ENCODE data around the gene CNNM1.

Gene CNNM1

GRCh38 chr10:99366666-99367065, 37.5 kb downstream of the CNNM1 start:
- H3K18ac ChIP-seq (ENCODE audit: low read depth in 1 of 2, low read length in 2 of 2), result no peak overlapping the region
- H3K9ac ChIP-seq (ENCODE audit: low read length), result no peak overlapping the region
- no peak overlapping the region for H2BK120ac ChIP-seq (ENCODE audit: low read depth, low read length)
- H3K27me3 ChIP-seq (ENCODE audit: control insufficient read depth in 1 of 2, insufficient read depth in 1 of 2, low read length in 2 of 2), result peaks cover 13 to 39% of the 10 kb centered on the region in 2 experiments
- no peak overlapping the region for H2AK5ac ChIP-seq (ENCODE audit: low read length, severe bottlenecking)
- no peaks in the 10 kb centered on the region for H3K4me1 ChIP-seq (ENCODE audit: control insufficient read depth, insufficient read depth, low read depth, low read length)
- H2BK5ac ChIP-seq (ENCODE audit: low read depth, low read length, poor library complexity, severe bottlenecking), result no peak overlapping the region
- H3K4me3 ChIP-seq (ENCODE audit: insufficient read depth in 1 of 2, low read depth in 1 of 2, low read length in 2 of 2), result no peak overlapping the region
- H2BK12ac ChIP-seq (ENCODE audit: low read length in 2 of 2), result no peak overlapping the region
- no peak overlapping the region for H2AFZ ChIP-seq (ENCODE audit: low read depth, low read length)
- H3K23ac ChIP-seq (ENCODE audit: low read length in 2 of 2), result no peak overlapping the region
- no peak overlapping the region for H3K27ac ChIP-seq (ENCODE audit: low read length, poor library complexity, severe bottlenecking)
- no peaks in the 10 kb centered on the region for H3K9me3 ChIP-seq (ENCODE audit: control insufficient read depth, low read length)
- no peak for DNase-seq
- H4K91ac ChIP-seq (ENCODE audit: low read length), result no peak overlapping the region
- no peak overlapping the region for H3K4me2 ChIP-seq (ENCODE audit: low read length, poor library complexity, severe bottlenecking)
- H4K8ac ChIP-seq (ENCODE audit: low read length), result no peak overlapping the region
- WGBS, result no CpG with 5 or more reads among the region's 2 CpGs
- H3K36me3 ChIP-seq (ENCODE audit: control insufficient read depth in 1 of 2, insufficient read depth in 2 of 2, low read depth in 1 of 2, low read length in 2 of 2), result no peaks in the 10 kb centered on the region
- no peak overlapping the region for H3K14ac ChIP-seq (ENCODE audit: low read length in 2 of 2)
- no peak overlapping the region for H2BK15ac ChIP-seq (ENCODE audit: low read depth, poor library complexity, severe bottlenecking)
- no peak overlapping the region for H3K4ac ChIP-seq (ENCODE audit: low read depth in 1 of 2, low read length in 2 of 2)
- H3K79me1 ChIP-seq (replicated peaks; ENCODE audit: low read length, poor library complexity, severe bottlenecking), result no peaks in the 10 kb centered on the region

DNA sequence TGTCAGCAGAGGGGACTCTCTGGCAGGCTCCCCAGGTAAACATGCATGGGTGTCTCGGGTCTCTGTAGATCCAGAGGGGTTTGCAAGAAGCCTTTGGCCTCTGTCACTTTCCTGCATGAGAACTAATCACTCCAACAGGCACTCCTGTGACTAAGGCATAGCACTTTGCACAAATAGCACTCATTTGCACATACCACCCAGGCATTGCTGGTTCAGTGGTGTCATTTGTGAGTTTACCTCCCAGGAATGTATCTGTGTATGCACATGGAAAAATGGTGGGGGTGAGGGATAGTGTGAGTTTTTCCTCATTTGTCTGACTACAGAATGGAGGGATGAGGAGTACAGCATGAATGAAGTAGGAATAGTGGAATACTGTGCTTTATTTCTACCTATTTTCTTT, 39.5 kb downstream of the CNNM1 start:
- H2AFZ ChIP-seq (ENCODE audit: low read depth, low read length), result no peak overlapping the region
- H3K9ac ChIP-seq (ENCODE audit: low read length), result no peak overlapping the region
- H4K91ac ChIP-seq (ENCODE audit: low read length), result no peak overlapping the region
- H3K23ac ChIP-seq (ENCODE audit: low read length in 2 of 2), result no peak overlapping the region
- no peak overlapping the region for H3K27ac ChIP-seq (ENCODE audit: low read length, poor library complexity, severe bottlenecking)
- no peak overlapping the region for H3K4me3 ChIP-seq (ENCODE audit: insufficient read depth in 1 of 2, low read depth in 1 of 2, low read length in 2 of 2)
- H4K8ac ChIP-seq (ENCODE audit: low read length), result peak overlapping the region; percentile 2
- no peak overlapping the region for H2BK12ac ChIP-seq (ENCODE audit: low read length in 2 of 2)
- H3K79me1 ChIP-seq (replicated peaks; ENCODE audit: low read length, poor library complexity, severe bottlenecking), result no peaks in the 10 kb centered on the region
- H2BK120ac ChIP-seq (ENCODE audit: low read depth, low read length), result no peak overlapping the region
- peak; percentile 56 for DNase-seq
- H3K9me3 ChIP-seq (ENCODE audit: control insufficient read depth, low read length), result no peaks in the 10 kb centered on the region
- H2AK5ac ChIP-seq (ENCODE audit: low read length, severe bottlenecking), result no peak overlapping the region
- H3K36me3 ChIP-seq (ENCODE audit: control insufficient read depth in 1 of 2, insufficient read depth in 2 of 2, low read depth in 1 of 2, low read length in 2 of 2), result no peaks in the 10 kb centered on the region
- no peak overlapping the region for H3K4me2 ChIP-seq (ENCODE audit: low read length, poor library complexity, severe bottlenecking)
- H3K27me3 ChIP-seq (ENCODE audit: control insufficient read depth in 1 of 2, insufficient read depth in 1 of 2, low read length in 2 of 2), result peaks cover 17 to 41% of the 10 kb centered on the region in 2 experiments
- H3K14ac ChIP-seq (ENCODE audit: low read length in 2 of 2), result no peak overlapping the region
- no peak overlapping the region for H2BK5ac ChIP-seq (ENCODE audit: low read depth, low read length, poor library complexity, severe bottlenecking)
- no peak overlapping the region for H3K18ac ChIP-seq (ENCODE audit: low read depth in 1 of 2, low read length in 2 of 2)
- no peaks in the 10 kb centered on the region for H3K4me1 ChIP-seq (ENCODE audit: control insufficient read depth, insufficient read depth, low read depth, low read length)
- no peak overlapping the region for H3K4ac ChIP-seq (ENCODE audit: low read depth in 1 of 2, low read length in 2 of 2)
- no peak overlapping the region for H2BK15ac ChIP-seq (ENCODE audit: low read depth, poor library complexity, severe bottlenecking)
- 50% methylated on average over 1 of the region's 1 CpG for WGBS

DNA sequence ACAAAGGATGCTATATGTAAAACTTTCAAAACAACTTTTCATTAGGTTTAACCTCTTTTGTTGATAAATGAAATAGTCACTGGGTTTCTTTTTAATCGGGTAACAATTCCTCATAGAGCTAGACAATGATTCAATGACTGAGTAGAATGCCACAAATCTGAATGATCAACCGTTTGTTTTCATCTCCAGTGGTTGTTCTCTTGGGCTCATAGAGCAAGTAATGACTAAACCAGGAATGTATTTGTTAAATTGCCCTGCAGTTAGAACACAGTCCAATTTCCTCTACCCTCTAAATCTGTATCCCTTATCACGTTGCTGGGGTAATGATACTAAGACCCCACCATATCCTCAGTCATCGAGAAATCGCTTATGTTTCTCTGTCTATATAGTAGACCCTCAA, 40.0 kb downstream of the CNNM1 start:
- no peaks in the 10 kb centered on the region for H3K79me1 ChIP-seq (replicated peaks; ENCODE audit: low read length, poor library complexity, severe bottlenecking)
- H2BK5ac ChIP-seq (ENCODE audit: low read depth, low read length, poor library complexity, severe bottlenecking), result no peak overlapping the region
- no peaks in the 10 kb centered on the region for H3K4me1 ChIP-seq (ENCODE audit: control insufficient read depth, insufficient read depth, low read depth, low read length)
- no peak overlapping the region for H2AK5ac ChIP-seq (ENCODE audit: low read length, severe bottlenecking)
- H3K14ac ChIP-seq (ENCODE audit: low read length in 2 of 2), result no peak overlapping the region
- H3K4ac ChIP-seq (ENCODE audit: low read depth in 1 of 2, low read length in 2 of 2), result no peak overlapping the region
- no peak overlapping the region for H2BK12ac ChIP-seq (ENCODE audit: low read length in 2 of 2)
- no peak overlapping the region for H4K91ac ChIP-seq (ENCODE audit: low read length)
- no peak overlapping the region for H3K18ac ChIP-seq (ENCODE audit: low read depth in 1 of 2, low read length in 2 of 2)
- H2BK15ac ChIP-seq (ENCODE audit: low read depth, poor library complexity, severe bottlenecking), result no peak overlapping the region
- H2AFZ ChIP-seq (ENCODE audit: low read depth, low read length), result no peak overlapping the region
- no peak overlapping the region for H3K23ac ChIP-seq (ENCODE audit: low read length in 2 of 2)
- H3K9ac ChIP-seq (ENCODE audit: low read length), result no peak overlapping the region
- no peak overlapping the region for H2BK120ac ChIP-seq (ENCODE audit: low read depth, low read length)
- no peak overlapping the region for H3K27ac ChIP-seq (ENCODE audit: low read length, poor library complexity, severe bottlenecking)
- H3K9me3 ChIP-seq (ENCODE audit: control insufficient read depth, low read length), result no peaks in the 10 kb centered on the region
- H3K27me3 ChIP-seq (ENCODE audit: control insufficient read depth in 1 of 2, insufficient read depth in 1 of 2, low read length in 2 of 2), result peaks cover 17 to 43% of the 10 kb centered on the region in 2 experiments
- no peak overlapping the region for H3K4me3 ChIP-seq (ENCODE audit: insufficient read depth in 1 of 2, low read depth in 1 of 2, low read length in 2 of 2)
- H4K8ac ChIP-seq (ENCODE audit: low read length), result no peak overlapping the region
- H3K4me2 ChIP-seq (ENCODE audit: low read length, poor library complexity, severe bottlenecking), result no peak overlapping the region
- no peak for DNase-seq
- 72% methylated on average over 5 of the region's 5 CpGs for whole genome bisulfite sequencing
- H3K36me3 ChIP-seq (ENCODE audit: control insufficient read depth in 1 of 2, insufficient read depth in 2 of 2, low read depth in 1 of 2, low read length in 2 of 2), result no peaks in the 10 kb centered on the region

- Histone ChIP-seq H4K91ac (ENCODE audit: low read length) (no peak overlapping the region), H3K9me3 (ENCODE audit: control insufficient read depth, low read length) (no peaks in the 10 kb centered on the region), H2BK5ac (ENCODE audit: low read depth, low read length, poor library complexity, severe bottlenecking) (no peak overlapping the region), H3K4me1 (ENCODE audit: control insufficient read depth, insufficient read depth, low read depth, low read length) (no peaks in the 10 kb centered on the region), H2AK5ac (ENCODE audit: low read length, severe bottlenecking) (no peak overlapping the region), H3K4me3 (ENCODE audit: insufficient read depth in 1 of 2, low read depth in 1 of 2, low read length in 2 of 2) (no peak overlapping the region), H2BK15ac (ENCODE audit: low read depth, poor library complexity, severe bottlenecking) (no peak overlapping the region), H2AFZ (ENCODE audit: low read depth, low read length) (no peak overlapping the region), H3K27me3 (ENCODE audit: control insufficient read depth in 1 of 2, insufficient read depth in 1 of 2, low read length in 2 of 2) (peaks cover 17 to 45% of the 10 kb centered on the region in 2 experiments), H3K27ac (ENCODE audit: low read length, poor library complexity, severe bottlenecking) (no peak overlapping the region), H3K18ac (ENCODE audit: low read depth in 1 of 2, low read length in 2 of 2) (no peak overlapping the region), H3K4ac (ENCODE audit: low read depth in 1 of 2, low read length in 2 of 2) (no peak overlapping the region), H3K14ac (ENCODE audit: low read length in 2 of 2) (no peak overlapping the region), H3K4me2 (ENCODE audit: low read length, poor library complexity, severe bottlenecking) (no peak overlapping the region), H2BK120ac (ENCODE audit: low read depth, low read length) (no peak overlapping the region), H2BK12ac (ENCODE audit: low read length in 2 of 2) (no peak overlapping the region), H4K8ac (ENCODE audit: low read length) (no peak overlapping the region), H3K23ac (ENCODE audit: low read length in 2 of 2) (no peak overlapping the region), H3K79me1 (replicated peaks; ENCODE audit: low read length, poor library complexity, severe bottlenecking) (no peaks in the 10 kb centered on the region), H3K9ac (ENCODE audit: low read length) (no peak overlapping the region), H3K36me3 (ENCODE audit: control insufficient read depth in 1 of 2, insufficient read depth in 2 of 2, low read depth in 1 of 2, low read length in 2 of 2) (no peaks in the 10 kb centered on the region)
- DNase-seq, result no peak
- WGBS, result 81% methylated on average over 3 of the region's 3 CpGs
Observed at GRCh38 chr10:99369551-99369950, 40.4 kb downstream of the CNNM1 start.
